Right cardiac atrium (tissue), 5 donors: ENCODE results near the gene SNCAIP. TPM values are rescaled to one million over a fixed set of nuclear protein-coding genes. Genes with fewer than 3 reads are reported as not detected.

ENCODE experiments used
- ATAC-seq, 2 donors: fragments of 200-7000 bp; cut with Tn5 transposase; one replicate each; pipeline versions ENCODE4 v1.8.0 to v1.9.1; 2020; ENCODE audit warnings: moderate library complexity in 2 of 2, mild to moderate bottlenecking in 1 of 2
- DNase-seq, 3 donors: peaks; one replicate each; pipeline ENCODE4 v3.0.0-alpha.2; 2020
- H3K27ac ChIP-seq: one replicate; pipeline ENCODE4 v1.5.1; 2013; ENCODE audit warnings: mild to moderate bottlenecking, low read length, control low read depth, moderate library complexity
- H3K27me3 ChIP-seq: one replicate; pipeline ENCODE4 v1.6.1; 2013; ENCODE audit not compliant: control insufficient read depth, insufficient read depth
- H3K4me1 ChIP-seq: one replicate; pipeline ENCODE4 v1.6.1; 2013; ENCODE audit warnings: low read length; ENCODE audit not compliant: control insufficient read depth, insufficient read depth
- H3K4me3 ChIP-seq: one replicate; pipeline ENCODE4 v1.5.1; 2013; ENCODE audit warnings: low read length, control low read depth
- H3K9me3 ChIP-seq: one replicate; pipeline ENCODE4 v1.6.1; 2013; ENCODE audit warnings: low read length; ENCODE audit not compliant: control insufficient read depth
- WGBS: extraction: QIAGEN DNeasy Blood & Tissue Kit; methylation state at CpG from one replicate; pipeline ENCODE4 v1.1.7; 2013; 5-methylcytosine and 5-hydroxymethylcytosine counted together
- intact Hi-C, 4 donors: fragments of 100-400 bp; cut with DNase I; formaldehyde crosslinking; loops; one replicate each; pipeline versions ENCODE4 v1.11.0 to v1.14.0; 2022 to 2023
- polyA plus RNA-seq: library from polyadenylated mRNA; stranded (reverse); fragments of 200-250 nt; gene quantifications from one replicate; pipeline ENCODE4 v1.2.3, GENCODE V29; 2013
- total RNA-seq, 4 donors: library from RNA; stranded (reverse); fragmentation: NEBNext Ultra II Directional; extraction: Animal tissue kit (Norgen Biotek cat#: 25700); gene quantifications; one replicate each; pipeline ENCODE4 v1.2.1, GENCODE V29; 2021
- donor health status: healthy with polysubstance abuse.
- donor health status: DM: no; HTN: yes; CAD: no.
- donor health status: DM: no; HTN: no; CAD: no.
- donor health status: DM: no; HTN: yes; CAD: no; lungs with severe emphysema.
- donor health status: DM: yes; HTN: yes; CAD: no.

The SNCAIP gene
- total and polyA plus RNA-seq, 5 donors, result 1.2 to 3.9 (median 2.1) TPM

- 38% methylated on average over 4 of the region's 4 CpGs for WGBS
- Histone ChIP-seq H3K4me1 (no peaks in the 10 kb centered on the region), H3K27me3 (no peaks in the 10 kb centered on the region), H3K9me3 (no peaks in the 10 kb centered on the region), H3K4me3 (no peak overlapping the region), H3K27ac (no peak overlapping the region)
- DNase-seq (no peak), ATAC-seq (peak in 1 of 2 donors; percentile 21)
- intact Hi-C loops, result no loop called here
These were observed 46.4 kb downstream of the SNCAIP start for GRCh38 chr5:122358372-122358979.

- intact Hi-C loops, result no loop called here
- peak; percentile 33 to 75 for ATAC-seq
- 53% methylated on average over 4 of the region's 4 CpGs for WGBS
- Histone ChIP-seq H3K9me3 (no peaks in the 10 kb centered on the region), H3K27ac (no peak overlapping the region), H3K27me3 (no peaks in the 10 kb centered on the region), H3K4me1 (no peaks in the 10 kb centered on the region), H3K4me3 (no peak overlapping the region)
- DNase-seq, result no peak
These were observed 50.3 kb downstream of the SNCAIP start for GRCh38 chr5:122362361-122362760.

GRCh38 chr5:122363623-122364022 is 51.6 kb downstream of the SNCAIP start:
- Histone ChIP-seq H3K9me3 (no peaks in the 10 kb centered on the region), H3K4me3 (no peak overlapping the region), H3K4me1 (no peaks in the 10 kb centered on the region), H3K27me3 (no peaks in the 10 kb centered on the region), H3K27ac (no peak overlapping the region)
- intact Hi-C loops, result no loop called here
- no peak for ATAC-seq
- no peak for DNase-seq
- WGBS, result 98% methylated on average over 1 of the region's 1 CpG

- peak; percentile 40 to 76 for ATAC-seq
- H3K4me1 ChIP-seq, result no peaks in the 10 kb centered on the region
- H3K9me3 ChIP-seq, result no peaks in the 10 kb centered on the region
- WGBS, result 66% methylated on average over 3 of the region's 3 CpGs
- intact Hi-C loops, result no loop called here
- no peaks in the 10 kb centered on the region for H3K27me3 ChIP-seq
- no peak overlapping the region for H3K27ac ChIP-seq
- DNase-seq, result no peak
- H3K4me3 ChIP-seq, result no peak overlapping the region
These were observed 54.5 kb downstream of the SNCAIP start for GRCh38 chr5:122366501-122366900.

- Histone ChIP-seq H3K4me1 (no peaks in the 10 kb centered on the region), H3K4me3 (no peak overlapping the region), H3K27ac (no peak overlapping the region), H3K27me3 (no peaks in the 10 kb centered on the region), H3K9me3 (no peaks in the 10 kb centered on the region)
- no peak for DNase-seq
- WGBS, result 63% methylated on average over 3 of the region's 3 CpGs
- intact Hi-C loops, result no loop called here
- peak; percentile 42 to 56 for ATAC-seq
These were observed 55.4 kb downstream of the SNCAIP start for GRCh38 chr5:122367456-122367855.

GRCh38 chr5:122368510-122369251 is 56.6 kb downstream of the SNCAIP start:
- Histone ChIP-seq H3K27ac (no peak overlapping the region), H3K4me1 (peaks cover 1% of the 10 kb centered on the region), H3K27me3 (no peaks in the 10 kb centered on the region), H3K4me3 (no peak overlapping the region), H3K9me3 (no peaks in the 10 kb centered on the region)
- ATAC-seq, result no peak
- intact Hi-C loops, result no loop called here
- DNase-seq, result no peak
- 82% methylated on average over 5 of the region's 5 CpGs for WGBS

- Histone ChIP-seq H3K4me1 (peaks cover 2% of the 10 kb centered on the region), H3K4me3 (no peak overlapping the region), H3K27ac (no peak overlapping the region), H3K27me3 (no peaks in the 10 kb centered on the region), H3K9me3 (no peaks in the 10 kb centered on the region)
- ATAC-seq (no peak), DNase-seq (no peak)
- intact Hi-C loops, result no loop called here
- WGBS, result 82% methylated on average over 4 of the region's 4 CpGs
These were observed 57.3 kb downstream of the SNCAIP start for GRCh38 chr5:122369253-122369815.

- intact Hi-C loops, result no loop called here
These were observed 59.6 kb downstream of the SNCAIP start for GRCh38 chr5:122371511-122372151.

GRCh38 chr5:122374110-122374509 is 62.1 kb downstream of the SNCAIP start:
- no peaks in the 10 kb centered on the region for H3K9me3 ChIP-seq
- no peak overlapping the region for H3K27ac ChIP-seq
- ATAC-seq, result no peak
- no peak overlapping the region for H3K4me3 ChIP-seq
- no peaks in the 10 kb centered on the region for H3K27me3 ChIP-seq
- peaks cover 2% of the 10 kb centered on the region for H3K4me1 ChIP-seq
- intact Hi-C loops, result no loop called here
- DNase-seq, result no peak

More at GRCh38 chr5:122371511-122372151, 59.6 kb downstream of the SNCAIP start:
- no peak for DNase-seq
- peaks cover 2% of the 10 kb centered on the region for H3K4me1 ChIP-seq
- H3K9me3 ChIP-seq, result no peaks in the 10 kb centered on the region
- H3K27ac ChIP-seq, result no peak overlapping the region
- H3K4me3 ChIP-seq, result no peak overlapping the region
- ATAC-seq, result no peak
- WGBS, result 70% methylated on average over 2 of the region's 2 CpGs
- no peaks in the 10 kb centered on the region for H3K27me3 ChIP-seq

- 66% methylated on average over 2 of the region's 2 CpGs for WGBS
- no peak overlapping the region for H3K4me3 ChIP-seq
These were observed 63.8 kb downstream of the SNCAIP start for GRCh38 chr5:122375801-122376200.

GRCh38 chr5:122376250-122376649 is 64.2 kb downstream of the SNCAIP start:
- DNase-seq, result no peak
- H3K27ac ChIP-seq, result no peak overlapping the region
- ATAC-seq, result peak in 1 of 2 donors; percentile 84
- H3K4me3 ChIP-seq, result no peak overlapping the region
- intact Hi-C loops, result no loop called here
- H3K9me3 ChIP-seq, result no peaks in the 10 kb centered on the region
- no peaks in the 10 kb centered on the region for H3K27me3 ChIP-seq
- H3K4me1 ChIP-seq, result peaks cover 2% of the 10 kb centered on the region

More at GRCh38 chr5:122375801-122376200, 63.8 kb downstream of the SNCAIP start:
- intact Hi-C loops, result no loop called here
- H3K4me1 ChIP-seq, result peaks cover 2% of the 10 kb centered on the region
- no peaks in the 10 kb centered on the region for H3K27me3 ChIP-seq
- ATAC-seq, result no peak
- no peaks in the 10 kb centered on the region for H3K9me3 ChIP-seq
- DNase-seq, result no peak
- H3K27ac ChIP-seq, result no peak overlapping the region
